C4-2B (cell line): ENCODE data around the gene C13orf42.

Source experiments
- CTCF ChIP-seq: fragments of 450-650 bp; conservative IDR thresholded peaks from 2 replicates; pipeline ENCODE4 v1.5.1; 2017; ENCODE audit warnings: mild to moderate bottlenecking
- ZFX ChIP-seq: fragments of 450-650 bp; IDR thresholded peaks from 2 replicates; pipeline ENCODE4 v1.6.1; 2017

GRCh38 chr13:51136276-51136980 is 25.4 kb upstream of the C13orf42 start:
- no peak for TF ChIP-seq CTCF
- no peak for TF ChIP-seq ZFX
